ENCODE data around the gene KLF1. TPM values are rescaled to one million over a fixed set of nuclear protein-coding genes. Genes with fewer than 3 reads are reported as not detected.

Gene KLF1
- total RNA-seq, 4 donors from 2014 or later, result not detected

GRCh38 chr19:12884926-12885748 lies 1.9 kb downstream of the KLF1 start:
- H3K4me3 ChIP-seq, result peak overlapping the region; percentile 13 to 49
- ATAC-seq, result peak; percentile 45

GRCh38 chr19:12884627-12884925 lies 2.4 kb downstream of the KLF1 start:
- Histone ChIP-seq H3K9me3 (peaks cover 0 to 12% (median 0%) of the 10 kb centered on the region in 3 donors), H3K4me3 (peak overlapping the region in 1 of 2 donors; percentile 49), H3K27ac (no peak overlapping the region), H3K27me3 (peaks cover 38% of the 10 kb centered on the region), H3K4me1 (peaks cover 0 to 36% (median 18%) of the 10 kb centered on the region in 3 donors), H3K36me3 (peaks cover 0 to 4% of the 10 kb centered on the region in 2 donors)
- TF ChIP-seq POLR2AphosphoS5 (IDR thresholded peaks at IDR 0.05) (no peak), POLR2A (IDR thresholded peaks at IDR 0.05) (no peak)
- ATAC-seq, result no peak
- WGBS, 2 donors (ENCODE audit: low coverage in 1 of 2), result 100% methylated on average over 1 of the region's 12 CpGs; no CpG with 5 or more reads in 1 of the 2 donors

More at GRCh38 chr19:12884926-12885748, 1.9 kb downstream of the KLF1 start:
- no peak overlapping the region for H3K27ac ChIP-seq
- TF ChIP-seq CTCF (IDR thresholded peaks at IDR 0.05) (peak in 3 of 4 experiments; percentile 57 to 82 (median 67)), POLR2AphosphoS5 (IDR thresholded peaks at IDR 0.05) (no peak)
- H3K36me3 ChIP-seq, result no peaks in the 10 kb centered on the region
- WGBS, 2 donors (ENCODE audit: low coverage in 1 of 2), result 0% methylated on average over 3 of the region's 73 CpGs; no CpG with 5 or more reads in 1 of the 2 donors
- H3K4me1 ChIP-seq, result peaks cover 0 to 33% (median 18%) of the 10 kb centered on the region in 3 donors
- peaks cover 38% of the 10 kb centered on the region for H3K27me3 ChIP-seq
- peaks cover 0 to 12% (median 0%) of the 10 kb centered on the region in 3 donors for H3K9me3 ChIP-seq

- no peak for ATAC-seq
- Histone ChIP-seq H3K4me1 (peaks cover 0 to 40% (median 18%) of the 10 kb centered on the region in 3 donors), H3K27ac (no peak overlapping the region), H3K36me3 (peaks cover 0 to 7% of the 10 kb centered on the region in 2 donors), H3K27me3 (peaks cover 38% of the 10 kb centered on the region), H3K9me3 (peaks cover 0 to 12% (median 0%) of the 10 kb centered on the region in 3 donors), H3K4me3 (no peak overlapping the region)
- no peak for TF ChIP-seq EP300 (IDR thresholded peaks at IDR 0.05)
- no peak for TF ChIP-seq CTCF (IDR thresholded peaks at IDR 0.05)
- TF ChIP-seq POLR2AphosphoS5 (IDR thresholded peaks at IDR 0.05), result no peak
- no peak for TF ChIP-seq POLR2A (IDR thresholded peaks at IDR 0.05)
- WGBS, 2 donors (ENCODE audit: low coverage in 1 of 2), result 80 to 100% methylated on average over 1 to 2 of the region's 3 CpGs
These were observed 2.8 kb downstream of the KLF1 start for GRCh38 chr19:12884202-12884601.

GRCh38 chr19:12882589-12882988 lies 4.4 kb downstream of the KLF1 start:
- H3K9me3 ChIP-seq, result peaks cover 0 to 12% (median 0%) of the 10 kb centered on the region in 3 donors
- no peak overlapping the region for H3K27ac ChIP-seq
- H3K4me1 ChIP-seq, result peaks cover 0 to 40% (median 18%) of the 10 kb centered on the region in 3 donors
- peaks cover 38% of the 10 kb centered on the region for H3K27me3 ChIP-seq
- ATAC-seq, result no peak
- 78 to 93% methylated on average over 2 to 3 of the region's 3 CpGs for WGBS, 2 donors (ENCODE audit: low coverage in 1 of 2)
- no peak overlapping the region for H3K4me3 ChIP-seq
- H3K36me3 ChIP-seq, result peaks cover 0 to 22% of the 10 kb centered on the region in 2 donors
- TF ChIP-seq POLR2AphosphoS5 (IDR thresholded peaks at IDR 0.05) (no peak), EP300 (IDR thresholded peaks at IDR 0.05) (no peak), POLR2A (IDR thresholded peaks at IDR 0.05) (no peak)

GRCh38 chr19:12881172-12881808 lies 5.7 kb downstream of the KLF1 start, which contains the start of gene DNASE2:
Gene DNASE2, minus strand, starts transcription at chr19:12881449. Its CDS starts 74 bp downstream, at chr19:12881375.
- 0% methylated on average over 18 of the region's 38 CpGs; no CpG with 5 or more reads in 1 of the 2 donors for WGBS, 2 donors (ENCODE audit: low coverage in 1 of 2)
- Histone ChIP-seq H3K27ac (peak within 1 kb of the TSS; percentile 77 to 91 (median 88)), H3K27me3 (peaks cover 31% of the 10 kb centered on the region), H3K9me3 (peaks cover 0 to 12% (median 0%) of the 10 kb centered on the region in 3 donors), H3K4me3 (peak within 1 kb of the TSS; percentile 60 to 77), H3K36me3 (peaks cover 0 to 35% of the 10 kb centered on the region in 2 donors), H3K4me1 (peaks cover 0 to 40% (median 18%) of the 10 kb centered on the region in 3 donors)
- TF ChIP-seq POLR2AphosphoS5 (IDR thresholded peaks at IDR 0.05) (peak; percentile 85), CTCF (IDR thresholded peaks at IDR 0.05) (no peak), POLR2A (IDR thresholded peaks at IDR 0.05) (peak; percentile 63)
- ATAC-seq, result peak; percentile 97

Data from gastroesophageal sphincter (tissue), 4 donors.